ENCODE data around the gene DMRTC2. TPM values are rescaled to one million over a fixed set of nuclear protein-coding genes. Genes with fewer than 3 reads are reported as not detected.

The DMRTC2 gene
- total and polyA plus RNA-seq, 2 of the 8 experiments (the other 6 are each of a cell fraction or from before 2014, with no cell fraction given): not detected

DNA sequence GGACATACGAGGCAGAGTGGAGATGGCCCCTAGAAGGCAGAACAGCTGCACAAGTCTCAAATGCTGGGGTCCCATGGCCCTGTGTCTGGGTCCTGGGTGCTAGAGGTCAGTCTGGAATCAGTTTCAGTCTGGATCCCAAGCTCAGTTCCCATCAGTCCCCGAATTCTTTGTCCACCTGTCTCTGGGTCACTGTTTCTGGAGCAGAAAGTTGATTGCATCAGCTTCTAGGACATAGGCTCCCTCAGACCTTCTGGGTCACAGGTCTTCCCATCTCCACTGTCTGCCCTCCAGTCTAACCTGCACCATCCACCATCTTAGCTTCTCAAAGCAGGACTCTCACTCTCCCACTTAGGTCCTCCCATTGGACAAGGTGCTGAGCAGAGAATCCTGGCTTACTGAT lies 5.6 kb upstream of the DMRTC2 start (continued):
- no peak for TF ChIP-seq JUN (IDR thresholded peaks at IDR 0.05; ENCODE audit: low read depth, low read length)
- TF ChIP-seq BRCA1 (IDR thresholded peaks at IDR 0.05; ENCODE audit: low read depth, low read length): no peak
